K562 treated with DMSO at 1 percent for 48 hours (cell line): ENCODE measurements around the gene STARD6. TPM values are rescaled to one million over a fixed set of nuclear protein-coding genes. Genes with fewer than 3 reads are reported as not detected.

Experiments
- total RNA-seq: library from RNA; unstranded; fragments of 300-600 nt; gene quantifications from 2 replicates; pipeline ENCODE4 v1.2.3, GENCODE V29; 2022; ENCODE audit warnings: low replicate concordance; ENCODE audit errors: extremely low read depth

The STARD6 gene
- total RNA-seq = not detected in 2 replicates

GRCh38 chr18:54357660-54358494 lies at the start of gene STARD6, which contains the start of gene C18orf54:
TSS of gene STARD6 (minus strand) at chr18:54357858. CDS start at chr18:54354573, 3,285 bp downstream.
TSS of gene C18orf54 (plus strand) at chr18:54357906. CDS start at chr18:54360573, 2,667 bp downstream.

Other genes starting within 250 kb of the STARD6 start
- gene MBD2, start 133.2 kb downstream of the STARD6 start, total RNA-seq = not detected in 2 replicates
- not detected in 2 replicates for gene POLI, start 88.3 kb downstream of the STARD6 start, total RNA-seq
- not detected in 2 replicates for gene C18orf54, start within 50 bp of the STARD6 start, total RNA-seq
- not detected in 2 replicates for gene DYNAP, start 233.4 kb upstream of the STARD6 start, total RNA-seq